HUES48 (cell line): ENCODE measurements around the gene CXCL6.

Source experiments
- H3K27ac ChIP-seq: one replicate; pipeline ENCODE4 v1.7.0; 2013; ENCODE audit warnings: low read depth, low read length, inconsistent platforms
- H3K27me3 ChIP-seq: 2 replicates; pipeline ENCODE4 v1.6.1; 2013; ENCODE audit warnings: mild to moderate bottlenecking, low read length; ENCODE audit not compliant: control insufficient read depth, insufficient read depth
- H3K36me3 ChIP-seq: 2 replicates; pipeline ENCODE4 v1.6.1; 2013; ENCODE audit warnings: low read length; ENCODE audit not compliant: control insufficient read depth, insufficient read depth
- H3K4me1 ChIP-seq: 2 replicates; pipeline ENCODE4 v1.6.1; 2013; ENCODE audit warnings: mild to moderate bottlenecking, low read length; ENCODE audit not compliant: control insufficient read depth, insufficient read depth
- H3K4me3 ChIP-seq: 2 replicates; pipeline ENCODE4 v1.5.1; 2013; ENCODE audit warnings: mild to moderate bottlenecking, low read depth, low read length
- H3K9ac ChIP-seq: 2 replicates; pipeline ENCODE4 v1.6.1; 2013; ENCODE audit warnings: mild to moderate bottlenecking, low read depth, low read length, moderate library complexity
- H3K9me3 ChIP-seq: 2 replicates; pipeline ENCODE4 v1.6.1; 2013; ENCODE audit warnings: low read length; ENCODE audit not compliant: control insufficient read depth, insufficient read depth

The CXCL6 gene

DNA sequence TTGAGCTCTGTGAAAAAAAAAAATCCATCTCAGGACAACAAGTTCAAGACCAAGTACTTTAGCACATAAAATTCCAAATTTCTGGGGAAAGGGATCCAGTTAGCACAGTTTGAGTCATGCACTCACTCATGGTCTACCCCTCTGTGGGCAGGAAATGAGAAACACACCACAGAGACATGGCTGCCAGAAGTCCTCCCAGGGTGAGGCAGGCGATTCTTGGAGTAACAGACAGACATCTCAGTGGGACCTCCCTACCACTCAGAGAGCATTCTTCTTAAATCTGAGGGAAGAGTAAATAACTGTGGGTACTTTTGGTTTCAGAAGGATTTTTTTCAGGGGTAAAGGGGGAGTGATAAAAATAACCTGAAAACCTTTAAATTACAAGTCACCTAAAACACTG is 46.8 kb downstream of the CXCL6 start:
- Histone ChIP-seq H3K4me1 (no peaks in the 10 kb centered on the region), H3K27me3 (no peaks in the 10 kb centered on the region), H3K9me3 (no peaks in the 10 kb centered on the region), H3K9ac (no peak overlapping the region), H3K36me3 (no peaks in the 10 kb centered on the region), H3K4me3 (no peak overlapping the region), H3K27ac (no peak overlapping the region)

DNA sequence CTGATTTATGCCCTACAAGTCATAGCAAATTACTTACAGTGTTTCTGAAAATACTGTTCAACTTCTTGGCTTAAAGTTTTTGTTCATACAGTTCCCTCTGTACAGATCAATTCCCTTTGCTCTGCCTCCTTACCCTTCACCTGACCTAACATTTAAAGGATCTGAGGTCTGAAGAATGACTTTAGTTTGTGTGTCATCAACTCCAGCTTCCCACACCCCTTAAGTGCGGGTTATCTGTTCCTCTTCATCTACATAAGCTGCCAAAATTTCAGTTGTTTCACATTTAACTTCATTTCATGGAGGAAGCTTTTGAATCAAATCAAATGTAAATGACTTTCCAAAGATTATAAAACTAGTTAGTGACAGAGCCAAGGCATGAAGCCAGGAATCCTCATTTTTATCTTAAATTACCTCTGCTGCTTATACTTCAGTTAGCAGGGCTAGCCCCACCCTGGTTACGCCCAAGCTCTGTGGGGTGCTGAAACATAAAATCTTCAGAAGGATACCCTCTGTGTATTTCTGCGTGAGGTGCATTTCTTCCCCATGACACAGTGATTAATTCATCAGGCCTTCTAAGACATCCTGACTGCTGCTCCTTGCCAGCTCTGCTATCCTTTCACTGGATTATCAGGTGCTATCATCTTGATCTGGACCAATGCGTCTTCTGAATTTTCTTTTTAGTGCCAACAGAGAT is 49.2 kb downstream of the CXCL6 start:
- Histone ChIP-seq H3K27ac (no peak overlapping the region), H3K27me3 (no peaks in the 10 kb centered on the region), H3K4me3 (no peak overlapping the region), H3K36me3 (no peaks in the 10 kb centered on the region), H3K9me3 (no peaks in the 10 kb centered on the region), H3K4me1 (no peaks in the 10 kb centered on the region), H3K9ac (no peak overlapping the region)
